HepG2 (cell line): ENCODE results near the gene COG5. TPM values are rescaled to one million over a fixed set of nuclear protein-coding genes. Genes with fewer than 3 reads are reported as not detected.

ENCODE experiments used
- GABPB1 ChIP-seq: IDR thresholded peaks from 2 replicates; pipeline ENCODE4 v1.6.1; 2016; ENCODE audit warnings: mild to moderate bottlenecking, missing genetic modification reagents, moderate library complexity, missing compliant biosample characterization
- GMEB1 ChIP-seq: sonication (generic); formaldehyde crosslinking; IDR thresholded peaks from 2 replicates; pipeline ENCODE4 v1.5.1; 2020; ENCODE audit warnings: missing genetic modification reagents, mild to moderate bottlenecking, borderline replicate concordance
- HDAC1 ChIP-seq: sonication (generic); formaldehyde crosslinking; IDR thresholded peaks from 2 replicates; pipeline ENCODE4 v1.5.1; 2020; ENCODE audit warnings: mild to moderate bottlenecking, missing genetic modification reagents
- HDAC6 ChIP-seq: fragments of 200-600 bp; sonication (generic); IDR thresholded peaks from 2 replicates; pipeline ENCODE4 v1.7.0; 2017; ENCODE audit warnings: mild to moderate bottlenecking, antibody characterized with exemption, low read length, low read depth
- HNF1A ChIP-seq, 2 experiments: sonication (generic) in 1 of 2; formaldehyde crosslinking in 1 of 2; IDR thresholded peaks; 2 replicates each; pipeline versions ENCODE4 v1.4.0 to v1.6.1; 2016 to 2020; ENCODE audit warnings: borderline replicate concordance in 1 of 2, low read depth in 1 of 2, mild to moderate bottlenecking in 1 of 2, missing genetic modification reagents in 1 of 2
- KDM4B ChIP-seq: sonication (generic); formaldehyde crosslinking; IDR thresholded peaks from 2 replicates; pipeline ENCODE4 v1.4.0; 2020; ENCODE audit warnings: missing genetic modification reagents
- KMT2A ChIP-seq: sonication (generic); formaldehyde crosslinking; IDR thresholded peaks from 2 replicates; pipeline ENCODE4 v1.4.0; 2020; ENCODE audit warnings: missing genetic modification reagents
- MEIS2 ChIP-seq: sonication (generic); formaldehyde crosslinking; IDR thresholded peaks from 2 replicates; pipeline ENCODE4 v1.9.0; 2021; ENCODE audit warnings: mild to moderate bottlenecking, missing genetic modification reagents
- PAX8 ChIP-seq: sonication (generic); formaldehyde crosslinking; IDR thresholded peaks from 2 replicates; pipeline ENCODE4 v1.8.0; 2022; ENCODE audit warnings: mild to moderate bottlenecking, missing genetic modification reagents, borderline replicate concordance
- RARA ChIP-seq: IDR thresholded peaks from 2 replicates; pipeline ENCODE4 v1.6.1; 2016; ENCODE audit warnings: missing genetic modification reagents, missing compliant biosample characterization
- SAP130 ChIP-seq: IDR thresholded peaks from 2 replicates; pipeline ENCODE4 v1.6.1; 2016; ENCODE audit warnings: low read depth
- SMARCC2 ChIP-seq: fragments of 450-650 bp; IDR thresholded peaks from 2 replicates; pipeline ENCODE4 v1.6.1; 2017; ENCODE audit warnings: antibody characterized with exemption, mild to moderate bottlenecking
- SOX13 ChIP-seq, 3 experiments: fragments of 450-650 bp in 1 of 3; sonication (generic) in 1 of 3; formaldehyde crosslinking in 1 of 3; IDR thresholded peaks in 2 of 3; conservative IDR thresholded peaks in 1 of 3; 2 replicates each; pipeline versions ENCODE4 v1.5.0 to v1.6.1; 2016 to 2020; ENCODE audit warnings: antibody characterized with exemption in 1 of 3, mild to moderate bottlenecking in 1 of 3, missing compliant biosample characterization in 1 of 3, missing genetic modification reagents in 1 of 3, moderate library complexity in 1 of 3
- ZBTB43 ChIP-seq: sonication (generic); formaldehyde crosslinking; conservative IDR thresholded peaks from 2 replicates; pipeline ENCODE4 v1.4.0; 2020; ENCODE audit warnings: missing genetic modification reagents
- ZNF253 ChIP-seq: sonication (generic); formaldehyde crosslinking; IDR thresholded peaks from 2 replicates; pipeline ENCODE4 v1.8.0; 2022; ENCODE audit warnings: mild to moderate bottlenecking, missing genetic modification reagents, borderline replicate concordance
- ZNF3 ChIP-seq: IDR thresholded peaks from 2 replicates; pipeline ENCODE4 v1.7.0; 2017; ENCODE audit warnings: inconsistent platforms
- ZNF557 ChIP-seq: sonication (generic); formaldehyde crosslinking; IDR thresholded peaks from 2 replicates; pipeline ENCODE4 v1.4.0; 2020; ENCODE audit warnings: missing genetic modification reagents
- ZSCAN29 ChIP-seq: sonication (generic); formaldehyde crosslinking; conservative IDR thresholded peaks from 2 replicates; pipeline ENCODE4 v1.4.0; 2020; ENCODE audit warnings: mild to moderate bottlenecking, missing genetic modification reagents
- ZSCAN31 ChIP-seq: sonication (generic); formaldehyde crosslinking; IDR thresholded peaks from 2 replicates; pipeline ENCODE4 v1.5.0; 2020; ENCODE audit warnings: low read depth, mild to moderate bottlenecking, missing genetic modification reagents
- polyA plus RNA-seq, 8 experiments: library from polyadenylated mRNA; depleted of rRNA in 3 of 8; stranded (reverse) in 7 of 8; unstranded in 1 of 8; fragments of >200 nt; fragmentation: Illumina TruSeq in 4 of 8; extraction: Trizol in 4 of 8; gene quantifications; 2 replicates each; pipeline versions ENCODE4 v1.2.1 to v1.2.3, GENCODE V29; 2011 to 2016; ENCODE audit warnings: low read depth in 4 of 8, missing spikeins in 1 of 8, mixed read lengths in 1 of 8; ENCODE audit not compliant: insufficient read depth in 1 of 8
- total RNA-seq, 5 experiments: library from RNA; depleted of rRNA; stranded (reverse); fragments of >200 nt; fragmentation: Illumina TruSeq; extraction: Trizol; gene quantifications; 2 replicates each; pipeline ENCODE4 v1.2.3, GENCODE V29; 2016; ENCODE audit warnings: low read depth in 1 of 5
- TF ChIP-seq, protein P1 (sequence below): sonication (generic); formaldehyde crosslinking; IDR thresholded peaks from 2 replicates; pipeline ENCODE4 v1.8.0; 2023; ENCODE audit warnings: mild to moderate bottlenecking, missing genetic modification reagents

Gene COG5
- total and polyA plus RNA-seq, 2 of the 13 experiments (the other 11 are each of a cell fraction or from before 2014, with no cell fraction given) = 20.4 to 31.3 TPM

DNA sequence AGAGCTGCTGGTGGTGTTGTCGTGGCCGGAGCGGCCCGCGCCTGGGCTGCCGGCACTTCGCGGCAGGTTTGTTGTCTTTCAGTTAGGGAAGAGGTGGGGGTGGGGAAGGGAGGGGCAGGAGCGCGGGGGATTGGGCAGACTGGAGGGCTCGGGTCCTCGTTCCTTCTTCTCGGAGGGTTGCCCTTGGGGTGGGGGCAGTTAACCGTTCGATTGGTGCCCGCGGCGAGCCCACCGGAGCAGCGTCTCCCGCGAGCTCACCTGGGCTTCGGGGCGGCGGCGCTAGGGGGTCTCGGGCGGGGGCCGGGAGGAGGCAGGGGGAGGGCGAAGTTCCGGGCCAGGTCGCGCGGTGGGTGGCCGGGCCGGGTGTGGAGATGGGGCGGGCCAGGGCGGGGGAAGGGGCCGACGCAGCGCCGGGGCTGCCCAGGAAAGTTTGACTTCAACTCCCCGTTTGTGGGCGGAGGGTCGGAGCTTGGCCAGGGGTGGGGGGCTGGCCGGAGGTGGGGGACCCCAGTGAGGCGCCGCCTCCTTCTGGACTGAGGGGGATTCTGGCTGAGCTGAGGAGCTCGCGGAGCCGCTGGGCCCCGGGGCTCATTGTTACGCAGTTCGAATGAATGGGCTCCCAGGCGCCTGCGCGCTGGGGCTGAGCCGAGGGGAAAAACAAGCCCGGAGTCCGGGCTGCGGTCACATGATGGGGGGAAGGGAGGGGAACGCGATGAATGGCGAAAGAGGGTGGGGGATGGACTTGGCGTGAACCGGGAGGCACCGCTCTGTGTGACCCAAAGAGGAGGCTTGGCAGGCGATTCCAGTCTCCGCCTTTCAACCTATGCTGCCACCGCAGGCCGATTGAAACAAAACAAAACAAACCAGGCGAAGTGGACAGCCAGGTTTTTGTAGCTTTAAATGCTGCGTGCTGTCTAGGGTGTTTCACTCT is 394.3 kb downstream of the COG5 start (continued):
- TF ChIP-seq ZBTB43 (CRISPR knock-in tag) (peak; percentile 72), KMT2A (CRISPR knock-in tag) (peak; percentile 69; the same call in 1 of the 2 replicates), ZNF3 (CRISPR knock-in tag) (no peak), MEIS2 (CRISPR knock-in tag) (peak; percentile 82), ZSCAN29 (CRISPR knock-in tag) (no peak), ZNF557 (CRISPR knock-in tag) (0 out of 2 replicates have a peak, but pooled peaks have one; percentile 44), GMEB1 (CRISPR knock-in tag) (peak; percentile 36; the same call in 1 of the 2 replicates), ZNF253 (CRISPR knock-in tag) (no peak), SMARCC2 (no peak), PAX8 (CRISPR knock-in tag) (no peak), SOX13 (IDR thresholded peaks at IDR 0.05) (0 out of 2 replicates have a peak, but pooled peaks have one; percentile 29), SOX13 (CRISPR knock-in tag; conservative IDR thresholded peaks at IDR 0.05 in 1 of 2, IDR thresholded peaks at IDR 0.05 in 1 of 2) (peak in 1 of 2 experiments; percentile 64; a peak in 2 of 4 replicates), HDAC1 (CRISPR knock-in tag) (peak; percentile 88), HNF1A (IDR thresholded peaks at IDR 0.05; ENCODE audit: low read depth) (no peak), HNF1A (CRISPR knock-in tag; IDR thresholded peaks at IDR 0.05; ENCODE audit: borderline replicate concordance) (peak; percentile 72; the same call in 1 of the 2 replicates), KDM4B (CRISPR knock-in tag) (no peak), RARA (CRISPR knock-in tag) (peak; percentile 81), GABPB1 (CRISPR knock-in tag) (peak; percentile 61; the same call in 1 of the 2 replicates), HDAC6 (no peak), ZSCAN31 (no peak; the same call in 1 of the 2 replicates), SAP130 (peak; percentile 95)
- TF ChIP-seq, protein P1, sequence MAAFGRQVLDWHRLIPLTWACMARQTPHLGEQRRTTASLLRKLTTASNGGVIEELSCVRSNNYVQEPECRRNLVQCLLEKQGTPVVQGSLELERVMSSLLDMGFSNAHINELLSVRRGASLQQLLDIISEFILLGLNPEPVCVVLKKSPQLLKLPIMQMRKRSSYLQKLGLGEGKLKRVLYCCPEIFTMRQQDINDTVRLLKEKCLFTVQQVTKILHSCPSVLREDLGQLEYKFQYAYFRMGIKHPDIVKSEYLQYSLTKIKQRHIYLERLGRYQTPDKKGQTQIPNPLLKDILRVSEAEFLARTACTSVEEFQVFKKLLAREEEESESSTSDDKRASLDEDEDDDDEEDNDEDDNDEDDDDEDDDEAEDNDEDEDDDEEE (CRISPR knock-in tag) = no peak
